ENCODE measurements around the gene TPST2.
"Not testable (repeated sequence)": the region's sequence is repeated elsewhere in the genome, so short reads cannot be mapped to it uniquely, and the experiment has no call there.

The TPST2 gene

GRCh38 chr22:26553056-26553752, 36.7 kb downstream of the TPST2 start:
- DNase-seq: peak; percentile 14

GRCh38 chr22:26552466-26552865, 37.5 kb downstream of the TPST2 start:
- DNase-seq: no peak

DNA sequence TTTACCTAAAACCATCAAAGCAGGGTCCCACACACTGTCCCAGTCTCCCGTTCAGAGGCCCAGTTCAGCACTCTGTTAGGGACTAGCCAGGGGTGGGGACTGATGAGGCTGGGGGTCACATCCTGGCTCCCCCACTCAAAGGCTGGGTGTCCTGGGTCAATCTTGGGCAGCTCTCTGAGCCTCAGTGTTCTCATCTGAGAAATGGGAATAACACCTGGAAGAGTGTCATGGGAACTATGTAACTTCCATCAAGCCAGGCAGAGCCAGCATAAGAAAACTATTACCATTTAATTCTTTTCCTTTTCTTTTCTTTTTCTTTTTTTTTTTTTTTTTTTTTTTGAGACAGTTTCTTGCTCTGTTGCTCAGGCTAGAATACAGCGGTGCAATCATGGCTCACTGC, 38.4 kb downstream of the TPST2 start:
- no peak for DNase-seq

DNA sequence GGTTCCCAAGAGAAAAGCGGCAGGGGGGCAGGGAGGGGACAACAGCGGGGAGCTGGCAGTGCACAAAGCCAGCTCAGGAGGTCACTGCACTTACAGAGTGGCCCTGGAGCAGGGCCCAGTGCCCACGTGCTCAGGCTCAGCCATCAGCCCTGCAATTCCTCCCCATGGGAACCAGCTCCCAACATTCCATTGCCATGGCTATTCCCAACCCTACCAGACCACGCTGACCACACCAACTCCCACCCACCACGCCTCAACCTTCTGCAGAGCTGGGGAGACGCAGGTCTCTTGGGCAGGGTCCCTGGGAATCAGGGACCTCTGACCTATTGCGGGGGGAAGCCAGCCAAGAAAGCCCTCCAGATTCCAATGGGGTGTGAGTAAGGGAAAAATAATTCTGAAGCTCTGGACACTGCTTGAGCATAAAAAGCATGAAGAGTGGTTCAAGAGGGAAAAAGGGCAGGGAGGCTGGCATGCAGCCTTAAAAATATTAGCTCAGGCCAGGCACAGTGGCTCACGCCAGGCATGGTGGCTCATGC, 39.4 kb downstream of the TPST2 start:
- DNase-seq: peak; percentile 10

DNA sequence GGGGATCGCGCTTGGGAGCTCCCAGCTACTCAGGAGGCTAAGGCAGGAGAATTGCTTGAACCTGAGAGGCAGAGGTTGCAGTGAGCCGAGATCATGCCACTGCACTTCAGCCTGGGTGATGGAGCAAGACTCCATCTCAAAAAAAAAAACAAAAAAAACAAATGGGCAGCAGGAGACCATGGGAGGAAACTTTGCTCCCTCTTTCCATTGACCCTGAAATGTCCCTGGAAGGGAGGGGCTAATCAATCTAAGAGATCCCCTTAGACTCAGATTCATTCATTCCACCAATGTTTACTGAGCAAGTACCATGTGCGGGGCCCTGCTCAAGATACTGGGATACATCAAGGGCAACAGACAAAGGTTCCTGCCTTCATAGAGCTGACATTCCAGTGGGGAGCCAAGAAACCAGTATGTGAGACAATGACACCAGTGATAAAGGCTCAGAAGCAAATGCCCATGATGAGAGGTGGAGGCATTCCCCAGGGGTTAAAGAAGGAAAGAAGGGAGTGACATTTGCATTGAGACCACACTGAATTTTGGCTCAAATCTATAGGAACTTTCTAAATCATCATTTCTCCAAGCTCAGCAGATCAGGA, 39.9 kb downstream of the TPST2 start:
- DNase-seq: no peak

DNA sequence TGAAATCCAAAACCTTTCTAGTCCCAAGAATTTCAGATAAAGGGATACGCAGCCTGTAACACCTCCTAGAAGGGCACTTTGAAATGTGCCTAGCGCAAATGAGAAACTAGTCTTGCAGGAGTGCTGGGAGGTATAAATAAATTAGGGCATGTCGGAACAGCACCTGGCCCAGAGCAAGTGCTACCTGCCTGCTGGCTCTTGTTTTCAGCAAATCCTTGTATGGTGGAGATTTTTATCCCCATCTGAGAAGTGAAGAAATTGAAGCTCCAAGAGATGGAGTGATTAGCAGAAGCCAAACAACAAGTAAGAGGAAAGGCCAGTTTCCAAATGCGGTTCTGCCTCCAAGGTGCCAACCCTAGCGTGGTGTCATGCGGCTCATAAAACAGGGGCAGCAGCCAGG, 40.9 kb downstream of the TPST2 start:
- DNase-seq: no peak

DNA sequence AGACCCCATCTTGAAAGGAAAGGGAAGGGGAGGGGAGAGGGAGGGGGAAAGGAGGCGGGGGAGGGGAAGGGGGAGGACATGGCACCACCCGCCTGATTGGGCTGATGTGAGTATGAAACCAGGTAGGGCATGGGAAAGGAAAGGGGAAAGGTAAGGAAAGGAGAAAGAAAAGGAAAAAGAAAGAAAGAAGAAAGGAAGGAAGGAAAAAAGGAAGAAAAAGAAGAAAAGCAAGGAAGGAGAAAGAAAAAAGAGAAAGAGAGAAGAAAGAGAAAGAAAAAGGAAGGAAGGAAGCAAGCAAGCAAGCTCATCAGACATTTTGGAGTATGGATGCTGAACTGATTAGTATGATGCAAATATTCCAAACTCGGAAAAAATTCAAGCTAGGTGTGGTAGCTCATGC, 41.6 kb downstream of the TPST2 start:
- no peak for DNase-seq

DNA sequence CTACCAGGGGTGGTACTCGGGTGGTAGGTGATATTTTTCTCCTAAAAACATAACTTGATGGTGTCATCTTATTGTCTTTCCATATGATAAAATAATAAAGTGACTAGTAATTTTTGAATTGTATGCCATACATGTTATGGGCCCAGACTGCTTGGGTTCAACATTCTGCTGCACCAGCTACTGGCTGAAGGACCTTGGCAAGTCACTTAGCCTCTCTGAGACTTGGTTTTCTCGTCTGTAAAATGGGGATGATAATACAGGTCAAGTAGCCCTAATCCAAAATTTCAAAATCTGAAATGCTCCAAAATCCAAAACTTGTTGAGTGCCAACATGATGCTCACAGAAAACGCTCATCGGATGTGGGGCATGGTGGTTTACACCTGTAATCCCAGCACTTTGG, 42.1 kb downstream of the TPST2 start:
- no peak for DNase-seq

DNA sequence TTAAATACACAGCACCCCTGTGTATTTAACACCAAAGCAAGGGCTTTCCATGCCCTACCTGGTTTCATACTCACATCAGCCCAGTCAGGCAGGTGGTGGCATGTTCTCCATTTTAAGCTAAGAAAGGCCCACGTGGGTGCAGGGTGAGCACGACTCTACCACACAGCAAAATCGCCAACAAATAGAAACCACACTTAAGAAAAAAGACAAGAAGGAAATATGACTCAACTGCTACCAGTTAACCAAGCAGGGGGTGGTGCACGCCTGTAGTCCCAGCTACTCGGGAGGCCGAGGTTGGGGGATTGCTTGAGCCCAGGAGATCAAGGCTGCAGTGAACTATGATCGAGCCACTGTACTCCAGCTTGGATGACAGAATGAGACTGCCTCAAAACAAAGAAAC, 42.5 kb downstream of the TPST2 start:
- DNase-seq: no peak

DNA sequence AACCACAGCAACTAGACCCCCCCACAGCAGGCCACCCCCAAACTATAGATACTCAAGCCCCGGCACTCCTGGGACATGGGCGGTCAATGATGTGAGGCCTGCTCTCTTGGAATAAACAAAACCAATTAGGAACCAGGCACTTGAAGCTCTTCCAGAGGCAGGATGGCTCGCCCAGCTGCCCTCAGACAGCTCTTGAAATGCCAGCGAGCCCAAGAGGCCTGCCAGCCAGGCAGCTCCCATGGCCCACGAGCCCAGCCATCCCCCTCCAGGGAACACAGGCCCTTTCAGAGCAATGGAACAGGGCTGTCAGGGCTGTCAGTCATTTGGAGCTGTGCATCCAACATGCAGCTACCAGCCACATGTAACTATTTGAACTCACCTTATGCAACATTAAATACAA, 43.6 kb downstream of the TPST2 start:
- DNase-seq: no peak

- no peak for DNase-seq
These were observed 44.1 kb downstream of the TPST2 start for GRCh38 chr22:26545827-26546226.

DNA sequence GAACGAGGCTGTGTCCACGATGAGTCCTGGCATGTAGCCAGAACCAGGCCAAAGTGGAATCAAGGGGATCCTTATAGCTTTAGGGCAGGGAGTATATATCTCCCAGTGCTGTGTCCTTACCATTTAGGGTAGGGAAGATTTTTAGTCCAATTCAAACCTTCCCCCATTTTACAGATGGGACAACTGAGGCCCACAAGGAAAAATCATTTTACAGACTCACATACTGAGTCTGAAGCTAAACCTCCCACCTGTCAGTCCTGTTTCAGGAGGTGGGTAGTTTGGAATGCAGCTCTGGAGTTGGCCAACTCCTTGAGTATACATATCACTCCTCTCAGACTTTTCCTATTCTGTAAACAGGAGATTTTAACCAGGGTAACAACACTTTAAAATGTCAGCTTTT, 44.5 kb downstream of the TPST2 start:
- no peak for DNase-seq

DNA sequence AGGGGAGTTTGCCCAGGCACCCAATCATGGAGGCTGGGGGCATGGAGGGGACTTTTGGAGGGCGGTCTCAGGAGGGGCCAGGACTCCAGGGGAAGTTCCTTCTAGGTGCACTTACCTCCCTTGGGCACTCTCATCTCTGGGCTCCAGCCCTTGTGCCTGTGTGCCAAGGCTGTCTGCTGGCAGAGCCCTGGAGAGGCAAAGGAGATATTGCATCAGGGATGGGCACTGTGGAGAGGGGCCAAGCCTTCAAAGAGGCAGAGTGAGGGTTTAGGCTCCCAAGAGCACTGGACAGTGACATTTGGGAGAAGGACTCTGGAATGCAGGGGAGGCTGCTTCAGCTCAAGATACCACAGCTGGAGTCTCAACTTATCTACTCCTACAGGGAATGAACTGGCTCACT, 45.4 kb downstream of the TPST2 start:
- no peak for DNase-seq

- no peak for DNase-seq
These were observed 47.1 kb downstream of the TPST2 start for GRCh38 chr22:26542831-26543230.

DNA sequence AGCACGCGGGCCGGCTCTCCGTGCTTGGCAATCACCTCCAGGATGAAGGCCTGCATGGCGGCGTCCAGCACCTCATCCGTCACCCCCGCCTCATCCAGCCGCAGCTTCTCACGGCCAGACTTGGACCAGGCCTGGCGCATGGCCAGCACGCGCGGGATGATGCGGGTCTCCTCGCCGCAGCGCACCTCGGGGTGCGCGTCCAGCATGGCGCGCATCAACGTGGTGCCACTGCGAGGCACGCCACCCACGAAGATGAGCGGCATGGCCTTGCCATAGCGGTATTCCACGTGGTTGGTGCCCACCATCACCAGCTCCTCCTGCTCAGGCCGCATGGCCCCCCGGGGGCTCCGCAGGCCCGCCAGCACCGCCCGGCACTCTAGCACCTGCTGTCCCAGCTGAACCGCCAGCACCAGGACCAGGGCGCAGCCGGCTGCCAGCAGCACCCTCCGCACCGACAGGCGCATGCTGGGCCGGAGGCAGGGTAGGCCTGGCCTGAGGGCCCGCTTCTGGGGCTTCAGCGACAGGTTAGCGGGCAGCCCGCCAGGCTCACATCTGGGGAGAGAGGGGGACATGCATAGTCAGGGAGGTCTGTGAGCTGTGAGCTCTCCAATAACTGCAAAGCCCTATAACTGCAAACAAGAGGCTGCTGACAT, 48.6 kb downstream of the TPST2 start:
- no peak for DNase-seq

DNA sequence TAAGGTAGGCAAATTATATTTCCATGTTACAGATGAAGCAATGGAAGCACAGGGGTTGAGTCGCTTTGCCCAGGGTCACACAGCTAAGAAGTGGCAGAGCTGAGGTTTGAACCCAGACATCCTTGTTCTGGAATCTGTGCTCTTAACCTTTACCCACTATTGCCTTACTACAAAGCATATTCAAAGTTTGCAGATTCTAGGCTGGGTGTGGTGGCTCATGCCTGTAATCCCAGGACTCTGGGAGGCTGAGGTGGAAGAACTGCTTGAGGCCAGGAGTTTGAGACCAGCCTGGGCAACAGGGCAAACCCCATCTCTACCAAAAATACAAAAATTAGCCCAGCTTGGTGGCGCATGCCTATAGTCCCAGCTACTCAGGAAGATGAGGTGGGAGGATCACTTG, 49.8 kb downstream of the TPST2 start:
- no peak for DNase-seq

GRCh38 chr22:26536762-26537134, 53.2 kb downstream of the TPST2 start:
- DNase-seq: no peak

GRCh38 chr22:26536056-26536761, 53.7 kb downstream of the TPST2 start:
- DNase-seq: no peak

GRCh38 chr22:26535603-26535908, 54.4 kb downstream of the TPST2 start:
- no peak for DNase-seq

DNA sequence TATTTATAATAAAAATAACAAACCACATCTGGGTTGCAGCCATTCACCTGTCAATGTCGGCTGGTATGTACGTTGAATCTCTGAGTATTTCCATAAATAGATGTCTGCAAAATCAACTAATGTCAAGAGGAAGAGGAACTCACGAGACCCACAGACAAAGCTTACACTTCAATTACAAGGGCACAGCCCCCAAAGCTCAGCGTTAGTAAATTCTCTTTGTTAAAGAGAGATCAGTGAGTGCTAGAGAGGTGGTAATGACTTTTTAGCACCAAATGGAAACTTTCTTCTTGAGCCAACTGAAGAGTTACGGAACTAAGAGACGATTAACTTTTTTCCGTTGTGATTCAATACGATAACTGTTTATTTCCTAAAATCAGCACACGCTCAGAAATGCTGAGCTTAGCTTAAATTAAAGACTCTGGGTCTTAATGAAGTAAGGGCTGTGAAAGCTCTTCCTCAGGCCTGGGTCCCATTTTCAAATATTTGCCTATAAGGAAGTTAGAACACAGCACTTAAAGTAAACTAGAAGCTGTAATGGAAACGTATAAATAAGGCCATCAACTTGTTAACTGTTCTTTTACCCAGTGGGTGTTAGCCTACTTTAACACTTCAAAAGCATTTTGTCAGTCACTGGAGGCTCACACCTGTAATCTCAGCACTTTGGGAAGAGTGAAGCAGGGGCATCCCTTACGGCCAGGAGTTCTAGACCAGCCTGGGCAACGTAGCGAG, 54.9 kb downstream of the TPST2 start:
- DNase-seq: no peak

GRCh38 chr22:26534171-26534855, 55.6 kb downstream of the TPST2 start:
- no peak for DNase-seq

GRCh38 chr22:26529345-26529744, 60.6 kb downstream of the TPST2 start:
- no peak for DNase-seq

DNA sequence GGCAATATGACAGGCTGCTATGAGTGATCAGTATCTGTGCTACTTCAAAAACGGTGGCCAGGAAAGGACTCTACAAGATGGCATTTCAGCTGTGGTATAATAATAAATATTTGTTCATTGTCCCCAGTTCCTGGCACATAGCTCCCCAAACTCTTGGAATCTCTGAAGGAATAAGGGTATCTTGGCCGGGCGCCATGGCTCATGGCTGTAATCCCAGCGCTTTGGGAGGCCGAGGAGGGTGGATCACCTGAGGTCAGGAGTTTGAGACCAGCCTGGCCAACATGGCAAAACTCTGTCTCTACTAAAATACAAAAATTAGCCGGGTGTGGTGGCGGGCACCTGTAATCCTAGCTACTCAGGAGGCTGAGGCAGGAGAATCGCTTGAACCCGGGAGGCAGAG, 61.4 kb downstream of the TPST2 start:
- DNase-seq: not testable (repeated sequence)
